Right kidney (tissue), 1 donor: ENCODE measurements around the gene SERINC2.
"Not testable (repeated sequence)": the region's sequence is repeated elsewhere in the genome, so short reads cannot be mapped to it uniquely, and the experiment has no call there.

Experiments
- DNase-seq: peaks from one replicate; pipeline ENCODE4 v3.0.0-alpha.2; 2016

The SERINC2 gene

DNA sequence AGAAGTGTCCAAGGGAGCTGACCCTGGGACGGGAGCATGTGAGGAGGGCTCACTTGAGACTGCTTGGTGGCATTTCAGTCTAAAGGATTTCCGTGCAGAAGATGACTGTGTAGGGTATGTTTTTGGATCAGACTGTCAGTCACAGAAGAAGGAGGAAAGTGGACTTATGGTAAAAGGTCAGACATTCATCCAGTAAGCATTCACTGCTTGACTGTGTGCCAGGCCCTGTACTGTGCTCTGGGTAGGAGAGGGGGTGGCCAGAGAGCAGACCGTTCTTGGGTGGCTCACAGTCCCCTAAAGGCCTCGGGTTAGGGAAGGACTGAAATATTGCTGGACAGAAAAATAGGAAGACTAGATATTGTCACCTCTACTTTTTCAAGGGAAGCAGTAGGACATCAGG, 2.1 kb upstream of the SERINC2 start:
- DNase-seq, result no peak

DNA sequence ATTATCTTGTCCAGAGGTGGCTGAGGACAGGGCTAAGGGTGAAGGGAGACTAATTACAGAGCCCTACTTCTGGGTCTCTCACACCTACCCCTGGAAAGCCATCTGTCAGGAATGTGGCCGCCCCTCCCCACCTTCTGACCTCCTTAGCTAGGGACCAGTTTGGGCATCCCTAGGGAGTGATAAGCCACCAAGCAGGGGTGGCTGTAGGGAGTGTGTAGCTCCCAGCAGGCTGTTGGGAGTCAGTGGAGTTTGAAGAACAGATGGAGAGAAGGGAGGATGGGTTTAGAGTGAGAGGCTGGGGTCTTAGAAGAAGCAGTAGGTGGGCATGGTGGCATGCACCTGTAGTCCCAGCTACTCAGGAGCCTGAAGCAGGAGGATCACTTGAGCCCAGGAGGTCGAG, 808 bp upstream of the SERINC2 start:
- DNase-seq, result no peak

DNA sequence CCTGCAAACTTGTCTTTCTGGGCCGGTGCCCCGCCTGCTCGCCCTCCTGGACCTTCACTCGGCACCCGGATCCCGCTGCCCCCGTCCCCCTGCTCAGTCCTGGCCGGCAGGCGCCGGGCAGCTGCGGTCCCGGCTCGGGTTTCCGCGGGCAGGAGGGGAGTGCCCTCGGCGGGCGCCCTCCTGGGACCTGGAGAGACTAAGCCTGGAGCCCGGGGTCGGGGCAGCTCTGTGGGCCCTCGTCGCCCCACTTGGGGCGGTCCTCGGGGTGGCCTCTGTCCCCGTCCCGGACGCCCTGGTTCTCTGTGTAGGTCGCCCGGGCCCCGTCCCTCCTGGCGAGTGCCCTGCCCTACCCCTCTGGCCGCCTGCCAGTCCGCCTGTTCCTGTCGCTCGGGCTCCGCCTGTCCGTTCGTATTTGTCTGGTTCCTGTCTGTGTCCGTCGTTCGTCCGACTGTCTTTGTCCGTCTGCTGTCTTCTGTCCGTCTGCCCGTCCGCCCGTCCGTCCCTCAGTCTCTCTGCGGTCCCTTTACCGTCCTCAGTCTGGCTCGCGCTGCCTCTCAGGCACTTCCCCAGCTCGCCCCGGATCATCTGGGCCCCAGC, 490 bp downstream of the SERINC2 start:
- DNase-seq, result peak; percentile 90

DNA sequence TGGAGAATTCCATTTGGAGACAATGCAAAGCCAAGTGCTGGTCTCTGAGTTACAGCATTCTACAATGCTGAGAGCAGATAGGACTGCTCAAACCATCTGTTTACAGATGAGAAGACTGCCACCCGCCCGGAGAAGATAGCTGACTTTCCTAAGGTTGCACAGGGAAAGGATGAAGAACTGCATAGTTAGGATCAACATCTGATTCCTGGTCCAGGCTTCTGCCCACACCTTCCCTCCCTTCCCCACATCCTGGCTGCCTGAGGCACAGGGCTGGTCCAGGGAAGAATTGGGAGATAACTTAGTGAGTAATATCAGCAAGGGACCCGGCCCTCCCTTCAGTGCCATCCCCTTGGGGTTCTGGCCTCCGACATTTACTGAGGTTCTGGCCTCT, 2.0 kb downstream of the SERINC2 start:
- no peak for DNase-seq

DNA sequence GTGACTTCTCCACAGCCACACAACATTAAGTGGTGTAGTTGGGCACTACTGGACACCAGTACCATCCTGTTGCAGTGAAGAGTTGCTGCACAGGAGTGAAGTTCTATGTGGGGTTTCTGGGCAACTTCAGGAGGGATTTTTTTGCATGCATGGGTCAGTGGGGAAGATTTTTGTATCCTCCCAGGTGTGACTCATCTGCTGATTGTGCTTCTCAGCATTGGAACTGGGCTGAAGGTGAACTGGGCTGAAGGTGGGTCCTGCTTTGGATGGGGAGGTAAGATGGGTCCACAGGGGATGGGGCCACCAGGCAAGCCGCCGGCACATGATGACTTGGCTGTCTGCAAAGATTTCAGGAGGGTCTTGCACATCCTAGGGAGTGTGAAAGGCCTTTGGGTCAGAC, 2.6 kb downstream of the SERINC2 start:
- no peak for DNase-seq

DNA sequence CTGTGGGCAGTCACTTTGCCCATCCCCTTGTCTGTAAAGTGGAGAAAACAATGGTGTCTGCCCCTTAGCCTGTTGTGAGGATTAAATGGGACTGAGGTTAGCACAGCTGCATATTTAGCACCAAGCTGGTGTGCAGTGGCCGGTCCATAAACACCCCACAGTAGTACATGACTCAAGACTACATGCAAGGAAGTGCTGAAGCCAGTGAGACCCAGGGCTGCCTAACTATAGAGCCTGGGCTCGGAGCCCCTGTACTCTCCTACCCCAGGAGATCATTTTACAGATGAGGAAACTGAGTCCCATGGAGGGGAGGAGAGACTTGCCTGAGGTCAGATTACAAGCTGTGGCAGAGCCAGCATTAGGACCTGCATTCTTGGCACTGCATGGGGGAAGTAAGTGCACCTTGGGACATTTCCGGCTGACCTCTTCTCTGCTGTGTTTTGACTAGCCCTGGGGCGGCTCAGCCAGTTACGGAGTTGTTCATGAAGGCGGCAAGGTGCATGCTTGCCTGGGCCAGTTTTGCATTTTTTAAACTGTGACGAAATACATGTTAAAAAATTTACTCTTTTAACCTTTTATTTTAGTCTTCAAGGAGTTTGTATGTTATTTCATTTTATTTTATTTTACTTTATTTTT, 3.2 kb downstream of the SERINC2 start:
- no peak for DNase-seq

DNA sequence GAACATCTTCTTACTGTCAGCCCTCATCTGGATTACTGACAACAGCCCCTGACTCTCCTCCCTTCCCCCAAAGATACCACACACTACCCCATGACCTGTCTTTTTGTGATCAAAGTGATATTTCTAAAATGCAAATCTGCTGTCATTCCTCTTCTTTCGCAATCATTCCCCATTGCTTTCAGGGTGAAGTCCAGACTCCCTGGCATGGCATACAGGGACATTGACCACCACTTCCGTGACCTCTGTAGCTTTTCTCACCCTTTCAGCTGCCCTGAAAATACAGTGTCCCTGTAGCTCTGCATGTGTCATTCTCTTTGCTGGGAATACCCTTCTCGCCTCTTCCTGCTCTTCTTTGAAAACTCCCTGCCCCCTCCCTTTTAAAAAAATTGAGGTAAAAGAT, 4.1 kb downstream of the SERINC2 start:
- no peak for DNase-seq

DNA sequence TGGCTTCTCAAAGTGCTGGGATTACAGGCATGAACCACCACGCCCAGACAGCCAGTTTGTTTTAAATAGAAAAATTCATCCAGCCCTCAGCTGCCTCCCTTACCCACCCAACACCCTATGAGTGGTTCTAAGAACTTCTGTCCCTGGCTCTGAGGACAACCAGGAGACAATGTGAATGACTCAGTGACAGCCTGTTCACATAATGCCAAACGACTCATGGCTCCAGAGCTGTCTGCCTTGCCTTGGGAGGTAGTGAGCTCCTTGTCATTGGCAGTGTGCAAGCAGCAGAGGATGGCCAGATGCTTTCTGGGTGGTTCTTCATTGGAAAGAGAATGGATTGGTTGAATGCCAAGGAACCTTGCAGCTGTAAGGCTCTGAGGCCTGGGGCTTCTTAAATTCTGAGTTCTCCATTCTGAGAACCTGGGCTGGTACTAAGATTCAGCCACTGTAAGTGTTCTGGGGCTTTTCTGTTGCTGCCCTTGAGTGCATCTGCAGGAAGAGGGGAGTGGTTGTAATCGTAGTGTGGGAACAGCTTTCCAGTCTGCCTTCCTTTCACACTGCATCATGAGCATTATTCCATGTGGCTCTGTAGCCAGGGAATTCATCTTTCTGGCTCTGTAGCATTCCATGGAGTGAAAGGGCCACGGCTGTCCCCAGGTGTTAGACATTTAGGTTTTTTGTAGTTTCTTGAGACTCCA, 5.8 kb downstream of the SERINC2 start:
- DNase-seq, result no peak

DNA sequence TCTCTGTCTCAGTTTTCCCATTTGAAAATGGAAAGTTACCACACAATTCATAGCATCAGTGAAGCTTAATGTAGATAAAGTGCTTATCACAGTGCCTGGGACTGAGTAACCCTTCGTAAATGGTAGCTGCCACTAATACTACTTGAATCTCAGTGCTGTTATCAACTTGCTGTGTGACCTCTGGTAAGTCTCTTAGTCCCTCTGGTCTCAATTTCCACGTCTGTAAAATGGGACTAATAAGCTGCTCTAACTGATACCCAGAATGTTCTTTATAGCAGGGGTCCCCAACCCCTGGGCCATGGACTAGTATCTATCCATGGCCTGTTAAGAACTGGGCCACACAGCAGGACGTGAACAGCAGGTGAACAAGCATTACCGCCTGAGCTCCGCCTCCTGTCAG, 7.7 kb downstream of the SERINC2 start:
- DNase-seq, result no peak

DNA sequence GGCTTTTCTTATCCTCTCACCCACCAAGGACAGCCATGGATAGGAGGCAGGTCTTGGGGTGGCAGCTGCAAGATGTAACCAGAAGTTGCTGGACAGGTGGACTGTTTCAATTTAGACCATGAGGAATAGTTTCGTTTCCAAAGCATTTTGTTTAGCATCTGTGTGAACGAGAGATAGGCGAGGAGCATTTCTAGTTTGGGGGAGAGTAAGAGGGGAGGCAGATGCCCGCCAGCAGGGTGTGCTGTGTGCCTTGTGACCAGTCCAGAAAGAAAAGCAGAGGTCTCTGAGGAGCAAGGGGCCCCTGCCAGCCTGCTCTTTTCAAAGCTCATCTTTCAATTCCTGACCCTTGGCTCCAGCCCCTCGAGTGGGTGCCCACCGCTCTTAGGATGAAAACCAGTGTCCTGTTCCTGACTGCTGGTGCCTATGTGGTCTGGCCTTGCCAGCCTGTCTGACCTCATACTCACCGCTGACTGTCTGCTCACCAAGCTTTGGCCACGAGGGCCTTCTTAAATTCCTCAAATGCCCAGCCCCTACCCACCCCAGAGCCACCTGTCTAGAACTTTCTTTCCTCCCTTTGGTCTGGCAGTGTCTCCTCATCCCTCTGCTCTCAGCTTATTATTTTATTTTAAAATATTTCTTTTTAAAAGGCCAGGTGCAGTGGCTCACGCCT, 8.5 kb downstream of the SERINC2 start:
- no peak for DNase-seq

DNA sequence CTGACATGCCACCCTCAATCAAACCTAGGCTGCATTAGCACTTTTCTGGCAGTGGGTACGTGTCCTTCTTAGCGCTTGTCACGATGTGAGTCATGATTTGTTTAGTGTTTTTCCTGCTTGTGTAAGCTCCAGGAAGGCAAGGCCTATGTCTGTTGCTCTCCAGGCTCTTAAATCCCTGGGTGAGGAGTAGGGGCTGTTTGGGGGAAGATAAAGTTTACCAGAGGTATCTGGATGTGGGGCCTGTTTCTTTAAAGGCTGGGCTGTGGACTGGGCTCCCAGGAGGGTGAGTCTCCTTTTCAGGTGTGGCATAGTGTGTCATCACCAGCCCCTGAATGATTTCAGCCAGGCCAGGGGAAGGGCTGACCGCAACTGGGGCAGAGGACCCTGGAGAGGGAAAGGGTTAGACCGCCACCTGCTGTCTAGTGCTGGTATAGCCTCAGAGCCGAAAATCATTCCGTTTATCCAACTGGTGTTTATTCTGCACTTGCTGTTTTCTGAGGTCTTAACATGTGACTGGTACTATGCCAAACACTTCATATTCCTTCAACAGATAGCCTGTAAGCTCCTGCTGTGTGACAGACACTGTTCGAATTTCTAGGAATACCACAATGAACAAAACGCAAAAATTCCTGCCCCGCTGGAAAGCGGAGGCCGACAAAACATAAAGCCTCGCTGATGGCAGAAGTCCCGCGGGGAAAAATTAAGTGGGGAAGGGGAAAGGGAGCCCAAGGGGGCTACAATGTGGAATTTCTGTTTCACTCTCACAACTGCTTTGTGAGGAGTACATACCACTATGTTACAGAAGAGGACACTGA, 9.7 kb downstream of the SERINC2 start:
- DNase-seq, result peak; percentile 64

DNA sequence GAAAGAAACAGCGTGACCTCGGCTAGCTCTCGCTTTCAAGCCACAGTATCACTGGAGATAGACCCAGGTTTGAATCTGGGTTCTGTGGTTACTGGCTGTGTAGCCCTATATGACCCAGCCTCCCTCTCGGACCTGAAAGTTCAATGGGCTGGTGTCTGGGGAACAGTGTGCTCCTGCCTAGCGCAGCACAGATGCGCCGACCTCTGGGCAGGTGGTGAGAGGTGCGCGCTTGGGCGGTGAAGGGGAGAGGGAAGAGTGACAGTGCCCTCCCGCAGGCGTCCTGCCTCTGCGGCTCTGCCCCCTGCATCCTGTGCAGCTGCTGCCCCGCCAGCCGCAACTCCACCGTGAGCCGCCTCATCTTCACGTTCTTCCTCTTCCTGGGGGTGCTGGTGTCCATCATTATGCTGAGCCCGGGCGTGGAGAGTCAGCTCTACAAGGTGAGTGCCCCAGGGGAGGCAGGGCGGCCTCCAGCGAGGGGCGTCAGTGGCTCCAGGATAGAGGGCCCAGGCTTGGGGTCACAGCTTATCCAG, 10.5 kb downstream of the SERINC2 start:
- no peak for DNase-seq

DNA sequence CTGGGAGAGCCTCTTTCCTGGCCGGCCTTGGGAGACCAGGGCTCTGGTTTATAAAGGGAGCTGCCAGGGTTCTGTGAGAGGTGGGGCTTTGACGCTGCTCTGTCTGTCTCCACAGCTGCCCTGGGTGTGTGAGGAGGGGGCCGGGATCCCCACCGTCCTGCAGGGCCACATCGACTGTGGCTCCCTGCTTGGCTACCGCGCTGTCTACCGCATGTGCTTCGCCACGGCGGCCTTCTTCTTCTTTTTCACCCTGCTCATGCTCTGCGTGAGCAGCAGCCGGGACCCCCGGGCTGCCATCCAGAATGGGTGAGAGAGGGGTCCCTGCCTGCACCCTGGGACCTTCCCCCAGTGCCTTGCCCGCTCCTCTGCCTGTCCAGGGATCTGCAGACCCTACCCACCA, 11.6 kb downstream of the SERINC2 start:
- no peak for DNase-seq

DNA sequence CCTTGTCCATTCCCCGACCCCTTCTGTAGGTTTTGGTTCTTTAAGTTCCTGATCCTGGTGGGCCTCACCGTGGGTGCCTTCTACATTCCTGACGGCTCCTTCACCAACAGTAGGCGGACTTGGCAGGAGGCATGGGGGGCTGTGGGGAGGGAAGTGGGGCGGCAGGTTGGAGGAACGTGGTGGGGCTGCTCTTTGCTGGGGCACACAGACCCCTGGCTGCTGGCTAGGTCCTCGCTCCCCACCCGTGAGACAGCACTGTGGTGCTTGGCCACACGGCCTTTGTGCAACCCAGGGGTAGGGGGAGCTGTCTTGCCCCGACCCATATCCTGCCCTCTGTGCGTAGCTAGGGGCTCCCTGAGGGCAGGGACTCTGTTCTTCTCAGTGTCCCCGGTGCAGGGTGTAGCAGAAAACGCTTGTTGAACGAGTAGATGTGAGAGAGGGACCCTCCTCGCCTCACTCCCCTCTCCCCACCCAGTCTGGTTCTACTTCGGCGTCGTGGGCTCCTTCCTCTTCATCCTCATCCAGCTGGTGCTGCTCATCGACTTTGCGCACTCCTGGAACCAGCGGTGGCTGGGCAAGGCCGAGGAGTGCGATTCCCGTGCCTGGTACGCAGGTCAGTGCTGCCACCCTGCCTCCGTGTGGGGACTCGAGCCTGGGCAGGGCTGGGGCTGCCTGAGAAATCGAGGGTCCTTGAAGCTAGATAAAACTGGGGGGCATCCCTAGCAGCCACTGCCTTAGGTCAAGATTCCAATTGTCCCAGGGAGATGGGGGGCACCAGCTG, 12.5 kb downstream of the SERINC2 start:
- no peak for DNase-seq

DNA sequence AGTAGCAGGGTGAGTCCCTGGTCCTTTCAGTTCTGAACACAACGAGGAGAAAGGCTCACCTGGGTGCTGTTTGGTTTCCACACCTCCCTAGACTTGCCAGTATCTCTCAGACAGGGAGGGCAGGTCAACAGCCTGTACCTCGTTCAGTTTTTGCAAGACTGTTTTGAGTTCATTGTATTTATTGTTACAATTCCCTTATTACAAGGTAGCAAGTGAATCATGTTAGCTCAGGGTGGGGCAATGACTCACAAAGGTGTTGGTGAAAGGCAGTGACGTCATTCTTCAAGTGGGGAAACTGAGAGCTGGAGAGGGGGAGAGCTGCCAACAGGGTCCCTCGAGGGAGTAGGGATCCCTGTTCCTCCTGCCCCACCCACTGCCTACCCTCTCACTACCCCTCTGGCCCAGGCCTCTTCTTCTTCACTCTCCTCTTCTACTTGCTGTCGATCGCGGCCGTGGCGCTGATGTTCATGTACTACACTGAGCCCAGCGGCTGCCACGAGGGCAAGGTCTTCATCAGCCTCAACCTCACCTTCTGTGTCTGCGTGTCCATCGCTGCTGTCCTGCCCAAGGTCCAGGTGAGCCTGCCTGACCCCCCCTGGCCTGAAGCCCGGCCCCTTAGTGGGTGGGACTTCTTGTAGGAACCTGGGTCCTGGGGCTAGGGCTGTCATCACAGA, 13.4 kb downstream of the SERINC2 start:
- no peak for DNase-seq

DNA sequence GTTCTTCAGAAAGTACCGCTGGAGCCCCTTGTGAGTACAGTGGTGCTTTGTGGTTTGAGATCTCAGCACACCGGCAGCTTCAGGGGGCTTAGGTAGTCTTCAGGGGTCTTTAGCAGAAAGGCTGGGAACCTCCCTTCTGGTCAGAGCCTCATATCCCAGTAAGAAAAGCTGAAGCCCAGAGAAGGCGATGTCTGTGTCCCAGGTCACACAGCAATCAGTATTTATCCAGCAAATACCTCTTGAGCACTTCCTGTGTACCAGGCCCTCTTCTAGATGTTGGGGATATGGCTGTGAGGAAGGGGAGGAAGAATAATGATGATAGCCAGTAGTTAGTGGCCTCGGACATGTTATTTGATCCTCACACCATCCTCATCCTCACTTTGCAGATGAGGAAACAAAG, 14.3 kb downstream of the SERINC2 start:
- no peak for DNase-seq

DNA sequence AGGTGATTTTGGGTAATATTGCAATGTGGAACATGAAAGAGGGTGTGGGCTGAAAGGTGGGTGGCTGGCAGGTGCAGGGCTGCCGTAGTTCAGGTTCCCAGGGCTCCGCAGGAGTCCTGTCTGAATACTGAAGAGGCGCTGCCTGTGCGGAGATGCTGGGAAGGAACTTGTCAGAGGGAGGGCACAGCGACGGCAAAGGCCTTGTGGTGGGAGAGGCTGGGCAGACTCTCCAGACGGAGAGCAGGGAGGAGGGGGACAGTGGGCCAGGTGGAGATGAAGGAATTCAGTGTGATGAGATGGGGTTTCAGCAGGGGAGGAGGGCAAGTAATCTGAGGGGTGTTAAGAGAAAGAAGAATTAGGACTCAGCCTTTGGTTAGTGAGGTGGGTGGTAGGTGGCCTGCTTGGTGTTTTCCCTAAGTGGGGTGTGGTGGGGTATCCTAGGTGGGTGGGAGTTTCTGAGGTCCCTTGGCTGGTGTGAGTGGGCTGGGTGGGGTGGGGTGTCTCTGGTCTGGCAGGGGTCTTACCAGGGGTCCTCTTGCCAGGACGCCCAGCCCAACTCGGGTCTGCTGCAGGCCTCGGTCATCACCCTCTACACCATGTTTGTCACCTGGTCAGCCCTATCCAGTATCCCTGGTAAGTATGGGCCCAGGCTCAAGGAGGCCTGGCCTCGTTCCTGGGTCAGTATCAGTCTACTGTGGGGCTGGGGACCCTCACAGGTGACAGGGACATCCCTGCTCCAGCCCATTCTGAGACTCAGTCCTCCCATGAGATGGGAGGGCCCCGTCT, 15.6 kb downstream of the SERINC2 start:
- DNase-seq, result no peak

DNA sequence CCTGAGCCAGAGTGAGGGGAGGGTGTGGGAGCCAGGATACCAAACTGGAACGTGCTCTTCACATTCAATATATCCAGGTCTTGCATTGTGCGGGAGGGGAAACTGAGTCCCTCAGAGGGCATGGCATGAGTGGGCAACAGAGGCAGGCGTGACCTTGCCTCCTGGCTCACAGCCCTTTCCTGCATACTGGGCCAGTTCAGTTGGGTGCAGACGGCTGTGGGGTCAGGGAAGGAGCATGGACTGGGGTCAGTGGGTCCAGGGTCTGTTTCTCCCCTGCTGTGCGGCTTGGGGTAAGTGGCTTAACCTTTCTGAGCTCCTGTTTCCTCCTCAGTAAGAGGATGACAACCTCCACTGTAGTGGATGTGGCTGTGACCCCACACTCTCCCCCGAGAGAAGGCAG, 16.6 kb downstream of the SERINC2 start:
- no peak for DNase-seq

DNA sequence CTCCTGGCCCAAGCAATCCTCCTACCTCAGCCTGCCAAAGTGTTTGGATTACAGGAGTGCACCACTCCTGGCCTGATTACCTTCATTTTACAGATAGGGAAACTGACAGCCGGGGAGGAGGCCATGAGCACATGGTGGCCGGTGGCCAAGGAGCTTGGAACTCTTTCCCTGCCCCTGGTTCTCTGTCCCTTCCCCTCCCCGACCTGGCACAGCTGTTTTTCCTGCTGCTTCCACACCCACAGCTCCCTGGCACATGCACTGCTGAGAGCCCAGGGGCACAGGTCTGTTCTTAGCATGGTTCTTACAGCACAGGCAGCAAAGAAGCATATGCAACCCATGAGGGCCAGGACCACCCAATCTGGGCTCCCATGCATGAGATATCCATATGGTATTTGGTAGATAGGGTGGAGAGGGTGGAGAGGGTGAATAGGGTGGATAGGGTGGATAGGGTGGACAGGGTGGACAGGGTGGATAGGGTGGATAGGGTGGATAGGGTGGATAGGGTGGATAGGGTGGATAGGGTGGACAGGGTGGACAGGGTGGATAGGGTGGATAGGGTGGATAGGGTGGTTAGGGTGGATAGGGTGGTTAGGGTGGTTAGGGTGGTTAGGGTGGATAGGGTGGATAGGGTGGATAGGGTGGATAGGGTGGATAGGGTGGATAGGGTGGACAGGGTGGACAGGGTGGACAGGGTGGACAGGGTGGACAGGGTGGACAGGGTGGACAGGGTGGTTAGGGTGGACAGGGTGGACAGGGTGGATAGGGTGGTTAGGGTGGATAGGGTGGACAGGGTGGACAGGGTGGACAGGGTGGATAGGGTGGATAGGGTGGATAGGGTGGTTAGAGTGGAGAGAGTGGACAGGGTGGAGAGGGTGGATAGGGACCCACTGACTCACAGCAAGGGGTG, 18.6 kb downstream of the SERINC2 start:
- DNase-seq, result not testable (repeated sequence)
